Testis (tissue), 3 donors: Measurements from ENCODE around the gene MT1X. TPM values are rescaled to one million over a fixed set of nuclear protein-coding genes. Genes with fewer than 3 reads are reported as not detected.

Source experiments
- DNase-seq: peaks from one replicate; pipeline ENCODE4 v3.0.0-alpha.2; 2019
- H3K27ac ChIP-seq, 2 donors: fragments of 200-600 bp; sonication (generic); one replicate each; pipeline ENCODE4 v1.5.1; 2019
- H3K27me3 ChIP-seq: fragments of 200-600 bp; sonication (generic); one replicate; pipeline ENCODE4 v1.5.1; 2019
- H3K36me3 ChIP-seq: fragments of 200-600 bp; sonication (generic); one replicate; pipeline ENCODE4 v1.5.1; 2017; ENCODE audit warnings: low read depth; ENCODE audit errors: missing control alignments
- H3K4me1 ChIP-seq: fragments of 200-600 bp; sonication (generic); one replicate; pipeline ENCODE4 v1.5.1; 2019
- H3K4me3 ChIP-seq, 2 donors: fragments of 200-600 bp; sonication (generic); one replicate each; pipeline ENCODE4 v1.5.1; 2017 to 2019
- H3K9me3 ChIP-seq: fragments of 200-600 bp; sonication (generic); one replicate; pipeline ENCODE4 v1.5.1; 2017
- POLR2A ChIP-seq: fragments of 450-650 bp; IDR thresholded peaks from one replicate; pipeline ENCODE4 v1.6.1; 2017; ENCODE audit warnings: antibody characterized with exemption, mild to moderate bottlenecking, moderate library complexity
- WGBS, 2 donors: methylation state at CpG; one replicate each; pipeline ENCODE4 v1.1.5; 2018; 5-methylcytosine and 5-hydroxymethylcytosine counted together
- intact Hi-C: fragments of 100-400 bp; cut with DNase I; formaldehyde crosslinking; loops from one replicate; pipeline ENCODE4 v1.15.1; 2023; ENCODE audit warnings: low total_unique reads
- polyA plus RNA-seq: library from polyadenylated mRNA; stranded (reverse); fragments of 350-450 nt; fragmentation: Illumina TruSeq; extraction: RNeasy Lipid Tissue Mini Kit (QIAGEN cat#74804); gene quantifications from one replicate; pipeline ENCODE4 v1.2.3, GENCODE V29; 2014; ENCODE audit warnings: low read depth, low replicate concordance; ENCODE audit not compliant: insufficient read depth
- total RNA-seq, 2 donors: library from RNA; depleted of rRNA; stranded (reverse); fragments of >200 nt; gene quantifications; one replicate each; pipeline ENCODE4 v1.2.3, GENCODE V29; 2016
- TF ChIP-seq, protein P1 (sequence below), 3 experiments: fragments of 450-650 bp in 2 of 3; fragments of 200-600 bp in 1 of 3; sonication (generic) in 1 of 3; IDR thresholded peaks; one replicate each; pipeline ENCODE4 v1.5.1; 2016 to 2019; ENCODE audit warnings: antibody characterized with exemption in 3 of 3, mild to moderate bottlenecking in 2 of 3, moderate library complexity in 1 of 3

MT1X gene
- total and polyA plus RNA-seq, 3 donors from 2014 or later, result 51.7 to 180 (median 77.0) TPM

DNA sequence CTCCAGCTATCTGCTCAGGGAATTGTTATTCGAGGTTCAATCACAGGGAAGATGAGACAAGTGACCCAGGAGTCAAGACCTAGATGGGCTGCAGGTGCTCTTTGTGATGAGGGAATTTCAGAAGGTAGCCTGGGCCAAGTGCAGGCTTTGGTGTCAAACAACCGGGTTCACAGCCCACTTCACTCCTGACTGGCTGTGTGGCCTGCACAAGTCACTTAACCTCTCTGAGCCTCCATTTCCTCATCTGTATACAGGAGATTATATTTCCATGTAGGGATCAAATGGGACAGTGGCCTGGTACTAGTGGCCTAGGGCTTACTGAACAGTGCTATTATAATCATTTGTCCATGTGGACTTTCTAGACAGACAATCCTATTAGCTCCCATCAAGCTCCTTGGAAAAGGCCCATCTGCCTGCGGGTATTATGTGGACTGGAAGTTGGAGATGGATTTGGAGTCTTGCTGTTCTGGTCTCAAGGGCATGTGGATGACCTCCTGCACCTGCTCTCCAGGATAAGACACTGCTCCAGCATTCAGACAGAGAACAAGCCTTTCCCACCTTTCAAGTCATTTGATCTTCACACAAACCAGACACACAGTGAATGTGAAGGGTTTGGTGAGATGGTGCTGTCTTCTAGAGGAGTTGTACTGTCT, 3.1 kb upstream of the MT1X start:
- intact Hi-C loops, result no loop called here
- no peaks in the 10 kb centered on the region for H3K36me3 ChIP-seq
- TF ChIP-seq, protein P1, sequence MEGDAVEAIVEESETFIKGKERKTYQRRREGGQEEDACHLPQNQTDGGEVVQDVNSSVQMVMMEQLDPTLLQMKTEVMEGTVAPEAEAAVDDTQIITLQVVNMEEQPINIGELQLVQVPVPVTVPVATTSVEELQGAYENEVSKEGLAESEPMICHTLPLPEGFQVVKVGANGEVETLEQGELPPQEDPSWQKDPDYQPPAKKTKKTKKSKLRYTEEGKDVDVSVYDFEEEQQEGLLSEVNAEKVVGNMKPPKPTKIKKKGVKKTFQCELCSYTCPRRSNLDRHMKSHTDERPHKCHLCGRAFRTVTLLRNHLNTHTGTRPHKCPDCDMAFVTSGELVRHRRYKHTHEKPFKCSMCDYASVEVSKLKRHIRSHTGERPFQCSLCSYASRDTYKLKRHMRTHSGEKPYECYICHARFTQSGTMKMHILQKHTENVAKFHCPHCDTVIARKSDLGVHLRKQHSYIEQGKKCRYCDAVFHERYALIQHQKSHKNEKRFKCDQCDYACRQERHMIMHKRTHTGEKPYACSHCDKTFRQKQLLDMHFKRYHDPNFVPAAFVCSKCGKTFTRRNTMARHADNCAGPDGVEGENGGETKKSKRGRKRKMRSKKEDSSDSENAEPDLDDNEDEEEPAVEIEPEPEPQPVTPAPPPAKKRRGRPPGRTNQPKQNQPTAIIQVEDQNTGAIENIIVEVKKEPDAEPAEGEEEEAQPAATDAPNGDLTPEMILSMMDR (IDR thresholded peaks at IDR 0.05), result no peak
- no peak for TF ChIP-seq POLR2A
- WGBS, 2 donors, result 88 to 94% methylated on average over 3 of the region's 3 CpGs
- no peak overlapping the region for H3K27ac ChIP-seq
- no peaks in the 10 kb centered on the region for H3K27me3 ChIP-seq
- H3K9me3 ChIP-seq, result no peaks in the 10 kb centered on the region
- no peak overlapping the region for H3K4me3 ChIP-seq
- no peak for DNase-seq
- peaks cover 16% of the 10 kb centered on the region for H3K4me1 ChIP-seq

DNA sequence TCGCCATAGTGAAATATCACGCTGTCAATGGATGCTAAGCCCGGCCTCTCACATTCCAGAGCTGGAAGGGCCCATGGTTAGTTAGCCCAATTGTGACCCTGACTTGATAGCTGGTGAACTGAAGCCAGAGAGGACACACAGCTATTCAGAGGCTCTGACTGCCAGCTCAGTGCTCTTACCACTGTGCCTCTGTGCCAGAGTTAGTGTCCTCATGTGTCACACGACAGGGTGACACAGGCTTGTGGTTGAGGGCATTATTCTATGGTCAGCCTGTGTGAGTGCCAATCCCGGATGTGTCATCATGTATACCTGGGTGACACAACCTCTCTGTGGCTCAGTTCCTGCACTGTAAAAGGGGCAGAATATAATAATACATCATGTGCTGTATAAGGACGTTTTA, 2.5 kb upstream of the MT1X start:
- no peaks in the 10 kb centered on the region for H3K27me3 ChIP-seq
- intact Hi-C loops, result no loop called here
- WGBS, 2 donors, result 89 to 93% methylated on average over 5 to 6 of the region's 6 CpGs
- H3K36me3 ChIP-seq, result no peaks in the 10 kb centered on the region
- no peak overlapping the region for H3K4me3 ChIP-seq
- H3K27ac ChIP-seq, result no peak overlapping the region
- peaks cover 16% of the 10 kb centered on the region for H3K4me1 ChIP-seq
- TF ChIP-seq POLR2A, result no peak
- TF ChIP-seq, protein P1 (IDR thresholded peaks at IDR 0.05), result no peak
- DNase-seq, result no peak
- H3K9me3 ChIP-seq, result no peaks in the 10 kb centered on the region

DNA sequence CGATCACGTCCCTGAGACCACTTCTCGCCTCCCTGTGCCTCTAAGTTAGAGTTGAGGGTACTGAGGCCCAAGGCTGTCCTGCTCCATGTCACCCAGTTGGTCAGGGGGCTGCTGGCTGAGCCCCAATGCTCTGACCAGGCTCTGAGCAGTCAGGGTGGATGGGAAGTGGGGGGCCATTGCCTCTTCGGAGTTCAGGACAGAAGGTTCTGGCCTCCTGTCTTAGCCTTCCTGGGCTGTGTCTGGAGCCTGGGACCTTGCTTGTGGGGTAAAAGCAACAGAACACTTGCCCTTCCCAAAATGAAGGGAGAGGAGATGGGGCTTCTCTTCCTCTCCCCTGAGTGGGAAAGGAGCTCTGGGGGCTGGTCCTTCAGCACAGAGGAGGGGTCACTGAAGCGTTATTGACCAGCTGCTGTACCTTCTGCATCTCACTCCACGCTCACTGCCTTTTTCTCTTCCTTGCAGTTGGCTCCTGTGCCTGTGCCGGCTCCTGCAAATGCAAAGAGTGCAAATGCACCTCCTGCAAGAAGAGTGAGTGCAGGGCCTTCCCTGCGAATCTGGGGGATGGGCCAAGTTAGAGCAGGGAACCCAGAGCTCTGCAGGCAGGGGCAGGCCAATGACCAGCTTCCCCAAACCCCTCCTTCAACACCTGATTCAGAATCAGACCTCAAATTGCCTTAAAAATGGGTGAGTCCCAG, 580 bp downstream of the MT1X start:
- Histone ChIP-seq H3K27ac (peak overlapping the region; percentile 26 to 76), H3K9me3 (no peaks in the 10 kb centered on the region), H3K36me3 (no peaks in the 10 kb centered on the region), H3K27me3 (no peaks in the 10 kb centered on the region), H3K4me1 (peaks cover 16% of the 10 kb centered on the region), H3K4me3 (peak overlapping the region; percentile 48 to 61)
- TF ChIP-seq, protein P1 (IDR thresholded peaks at IDR 0.05), result no peak
- no peak for TF ChIP-seq POLR2A
- WGBS, 2 donors, result 26 to 33% methylated on average over 7 to 8 of the region's 8 CpGs
- DNase-seq, result no peak
- intact Hi-C loops, result no loop called here

DNA sequence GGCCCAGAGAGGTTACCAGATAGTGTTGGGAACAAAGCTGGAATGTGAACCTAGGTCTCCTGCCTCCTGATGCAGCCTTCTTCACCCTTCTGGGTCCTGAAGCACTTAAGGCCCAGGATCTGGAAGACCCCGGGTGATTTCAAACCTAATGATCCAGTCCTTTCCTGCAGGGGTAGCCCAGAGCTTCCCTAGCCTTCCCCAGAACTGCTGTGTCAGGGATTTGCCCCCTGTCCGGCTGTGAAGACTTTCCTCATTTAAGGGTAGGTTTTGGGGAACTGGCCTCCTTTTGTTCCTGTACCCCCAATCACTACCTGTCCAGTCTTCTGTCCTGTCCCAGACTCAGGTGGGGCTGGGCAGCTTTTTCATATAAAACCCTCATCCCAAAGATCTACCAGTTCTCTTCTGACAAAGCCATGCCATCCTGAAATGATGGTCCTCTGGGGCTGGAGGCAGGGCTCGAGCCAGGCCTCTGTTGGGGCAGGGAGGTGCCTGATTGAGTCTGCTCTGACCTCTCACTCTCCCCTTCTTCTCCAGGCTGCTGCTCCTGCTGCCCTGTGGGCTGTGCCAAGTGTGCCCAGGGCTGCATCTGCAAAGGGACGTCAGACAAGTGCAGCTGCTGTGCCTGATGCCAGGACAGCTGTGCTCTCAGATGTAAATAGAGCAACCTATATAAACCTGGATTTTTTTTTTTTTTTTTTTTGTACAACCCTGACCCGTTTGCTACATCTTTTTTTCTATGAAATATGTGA, 1.3 kb downstream of the MT1X start:
- peak overlapping the region; percentile 48 to 61 for H3K4me3 ChIP-seq
- H3K9me3 ChIP-seq, result no peaks in the 10 kb centered on the region
- intact Hi-C loops, result no loop called here
- TF ChIP-seq POLR2A, result no peak
- TF ChIP-seq, protein P1 (IDR thresholded peaks at IDR 0.05), result no peak
- H3K4me1 ChIP-seq, result peaks cover 16% of the 10 kb centered on the region
- 77 to 86% methylated on average over 5 of the region's 5 CpGs for WGBS, 2 donors
- no peaks in the 10 kb centered on the region for H3K36me3 ChIP-seq
- H3K27me3 ChIP-seq, result no peaks in the 10 kb centered on the region
- H3K27ac ChIP-seq, result no peak overlapping the region
- no peak for DNase-seq
